Measurements from ENCODE around the gene OR2S2.
A peak's percentile ranks its signal among the peaks of the same experiment; 100 is the strongest.
"Not testable (repeated sequence)": the region's sequence is repeated elsewhere in the genome, so short reads cannot be mapped to it uniquely, and the experiment has no call there.

The OR2S2 gene

GRCh38 chr9:35960039-35960655, 2.2 kb upstream of the OR2S2 start:
- no peak for DNase-seq

- no peak for DNase-seq
Measured at GRCh38 chr9:35956651-35957050, 1.3 kb downstream of the OR2S2 start.

GRCh38 chr9:35954942-35955546, 2.9 kb downstream of the OR2S2 start:
- peak; percentile 17 for DNase-seq

GRCh38 chr9:35952526-35953191, 5.3 kb downstream of the OR2S2 start:
- DNase-seq = no peak

GRCh38 chr9:35951736-35952135, 6.2 kb downstream of the OR2S2 start:
- no peak for DNase-seq

GRCh38 chr9:35948901-35949318, 9.0 kb downstream of the OR2S2 start:
- no peak for DNase-seq

- DNase-seq = no peak
Measured at GRCh38 chr9:35948451-35948850, 9.5 kb downstream of the OR2S2 start.

- peak; percentile 77 for DNase-seq
Measured at GRCh38 chr9:35945341-35946018, 12.5 kb downstream of the OR2S2 start.

GRCh38 chr9:35944841-35945240, 13.1 kb downstream of the OR2S2 start:
- DNase-seq = no peak

- no peak for DNase-seq
Measured at GRCh38 chr9:35944173-35944572, 13.8 kb downstream of the OR2S2 start.

GRCh38 chr9:35942286-35942685, 15.7 kb downstream of the OR2S2 start:
- DNase-seq = no peak

- DNase-seq = no peak
Measured at GRCh38 chr9:35940458-35941407, 17.2 kb downstream of the OR2S2 start.

GRCh38 chr9:35939679-35940250, 18.2 kb downstream of the OR2S2 start:
- no peak for DNase-seq

GRCh38 chr9:35938474-35939356, 19.2 kb downstream of the OR2S2 start:
- no peak for DNase-seq

- DNase-seq = no peak
Measured at GRCh38 chr9:35937227-35937626, 20.7 kb downstream of the OR2S2 start.

- DNase-seq = no peak
Measured at GRCh38 chr9:35935755-35936509, 22.0 kb downstream of the OR2S2 start.

GRCh38 chr9:35935261-35935660, 22.7 kb downstream of the OR2S2 start:
- no peak for DNase-seq

GRCh38 chr9:35934069-35934468, 23.9 kb downstream of the OR2S2 start:
- DNase-seq = not testable (repeated sequence)

- no peak for DNase-seq
Measured at GRCh38 chr9:35933550-35934067, 24.3 kb downstream of the OR2S2 start.

GRCh38 chr9:35932735-35933134, 25.2 kb downstream of the OR2S2 start:
- DNase-seq = no peak
